SJCRH30 (cell line): Measurements from ENCODE around the gene FUT2. TPM values are rescaled to one million over a fixed set of nuclear protein-coding genes. Genes with fewer than 3 reads are reported as not detected.
A peak's percentile ranks its signal among the peaks of the same experiment; 100 is the strongest.
"Not testable (repeated sequence)": the region's sequence is repeated elsewhere in the genome, so short reads cannot be mapped to it uniquely, and the experiment has no call there.

ENCODE experiments used
- DNase-seq, 2 experiments: peaks; one replicate each; pipeline ENCODE4 v3.0.0-alpha.2; 2015 to 2020
- H3K27ac ChIP-seq: fragments of 250-450 bp; sonication (Bioruptor Pico); 2 replicates; pipeline ENCODE4 v1.5.1; 2020; ENCODE audit warnings: mild to moderate bottlenecking, moderate library complexity
- H3K27me3 ChIP-seq: fragments of 250-450 bp; sonication (Bioruptor Pico); 2 replicates; pipeline ENCODE4 v1.5.1; 2020; ENCODE audit warnings: mild to moderate bottlenecking, moderate library complexity
- H3K36me3 ChIP-seq: fragments of 250-450 bp; sonication (Bioruptor Pico); 2 replicates; pipeline ENCODE4 v1.5.1; 2020; ENCODE audit warnings: mild to moderate bottlenecking, moderate library complexity
- H3K4me1 ChIP-seq: fragments of 250-450 bp; sonication (Bioruptor Pico); 2 replicates; pipeline ENCODE4 v1.5.1; 2020; ENCODE audit warnings: mild to moderate bottlenecking, moderate library complexity
- H3K4me3 ChIP-seq: fragments of 250-450 bp; sonication (Bioruptor Pico); 2 replicates; pipeline ENCODE4 v1.5.1; 2020; ENCODE audit warnings: mild to moderate bottlenecking, moderate library complexity
- H3K9me3 ChIP-seq: fragments of 250-450 bp; sonication (Bioruptor Pico); replicated peaks from 2 replicates; pipeline ENCODE4 v1.5.1; 2020; ENCODE audit warnings: mild to moderate bottlenecking, moderate library complexity
- total RNA-seq: library from RNA; depleted of rRNA; stranded (reverse); fragments of >200 nt; shearing (Covaris generic); gene quantifications from 2 replicates; pipeline ENCODE4 v1.2.3, GENCODE V29; 2014

Gene FUT2
- total RNA-seq, 1 experiment from 2014 or later: 0.30 TPM

- peaks cover 24% of the 10 kb centered on the region for H3K4me1 ChIP-seq
- no peaks in the 10 kb centered on the region for H3K9me3 ChIP-seq
- DNase-seq: no peak
- H3K4me3 ChIP-seq: no peak overlapping the region
- H3K27me3 ChIP-seq: no peaks in the 10 kb centered on the region
- no peak overlapping the region for H3K27ac ChIP-seq
- H3K36me3 ChIP-seq: peaks cover 5% of the 10 kb centered on the region; the same call in 1 of the 2 replicates
Observed at GRCh38 chr19:48676887-48677286, 18.9 kb upstream of the FUT2 start.

DNA sequence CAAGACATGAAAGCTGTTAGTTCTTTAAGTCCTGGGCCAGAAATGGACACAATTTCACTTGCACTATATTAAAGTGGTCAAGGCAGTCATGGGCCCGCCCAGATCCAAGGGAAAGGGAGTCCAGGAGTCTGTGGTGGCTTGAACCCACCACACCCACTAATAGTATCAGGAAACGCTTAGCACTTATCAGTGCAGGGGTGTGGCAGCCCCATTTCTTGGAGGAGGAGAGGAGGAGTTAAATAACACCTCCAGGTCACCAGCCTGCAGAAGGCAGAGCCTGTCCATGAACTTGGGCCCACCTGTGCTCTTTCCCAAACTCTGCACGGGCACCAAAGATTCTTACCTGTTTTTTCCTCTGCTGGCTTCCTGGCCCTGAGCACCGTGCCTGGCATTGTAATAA is 17.6 kb upstream of the FUT2 start:
- Histone ChIP-seq H3K36me3 (peaks cover 11% of the 10 kb centered on the region; the same call in 1 of the 2 replicates), H3K27me3 (no peaks in the 10 kb centered on the region), H3K4me3 (no peak overlapping the region), H3K27ac (no peak overlapping the region), H3K4me1 (peaks cover 27% of the 10 kb centered on the region), H3K9me3 (no peaks in the 10 kb centered on the region)
- DNase-seq: no peak

DNA sequence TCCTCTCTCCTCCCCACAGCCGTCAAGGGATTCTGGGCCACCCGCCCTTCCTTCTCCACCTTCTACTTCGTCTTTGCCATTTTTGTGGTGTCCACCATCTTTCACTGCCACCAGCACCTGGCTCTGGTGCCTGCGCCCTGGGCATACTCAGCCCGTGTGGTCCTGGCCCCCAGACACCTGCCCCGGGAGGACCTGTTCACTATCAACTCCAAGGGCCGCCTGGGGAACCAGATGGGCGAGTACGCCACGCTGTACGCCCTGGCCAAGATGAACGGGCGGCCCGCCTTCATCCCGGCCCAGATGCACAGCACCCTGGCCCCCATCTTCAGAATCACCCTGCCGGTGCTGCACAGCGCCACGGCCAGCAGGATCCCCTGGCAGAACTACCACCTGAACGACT is 15.8 kb upstream of the FUT2 start:
- peaks cover 11% of the 10 kb centered on the region; the same call in 1 of the 2 replicates for H3K36me3 ChIP-seq
- DNase-seq, H3K9me3 ChIP-seq, H3K4me3 ChIP-seq, H3K27me3 ChIP-seq, H3K27ac ChIP-seq: not testable (repeated sequence)
- peaks cover 38% of the 10 kb centered on the region for H3K4me1 ChIP-seq

DNA sequence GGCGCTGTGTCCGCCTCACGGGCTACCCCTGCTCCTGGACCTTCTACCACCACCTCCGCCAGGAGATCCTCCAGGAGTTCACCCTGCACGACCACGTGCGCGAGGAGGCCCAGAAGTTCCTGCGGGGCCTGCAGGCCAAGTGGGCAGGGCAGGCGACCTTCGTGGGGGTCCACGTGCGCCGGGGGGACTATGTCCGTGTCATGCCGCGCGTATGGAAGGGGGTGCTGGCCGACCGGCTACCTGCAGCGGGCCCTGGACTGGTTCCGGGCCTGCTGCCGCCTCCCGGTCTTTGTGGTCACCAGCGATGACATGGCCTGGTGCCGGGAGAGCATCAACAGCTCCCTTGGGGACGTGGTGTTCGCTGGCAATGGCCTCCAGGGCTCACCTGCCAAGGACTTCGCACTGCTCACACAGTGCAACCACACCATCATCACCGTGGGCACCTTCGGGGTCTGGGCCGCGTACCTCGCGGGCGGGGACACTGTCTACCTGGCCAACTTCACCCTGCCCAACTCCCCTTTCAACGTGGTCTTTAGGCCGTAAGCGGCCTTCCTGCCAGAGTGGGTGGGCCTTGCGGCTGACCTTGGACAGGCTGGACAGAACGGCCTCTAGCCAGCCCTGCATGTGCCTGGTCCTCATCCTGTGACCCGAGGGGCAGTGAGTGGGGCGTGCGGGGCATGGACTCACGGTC is 15.2 kb upstream of the FUT2 start:
- Histone ChIP-seq H3K4me3 (no peak overlapping the region), H3K36me3 (peaks cover 11% of the 10 kb centered on the region; the same call in 1 of the 2 replicates), H3K27ac (peak overlapping the region; percentile 51), H3K4me1 (peaks cover 41% of the 10 kb centered on the region), H3K9me3 (no peaks in the 10 kb centered on the region), H3K27me3 (no peaks in the 10 kb centered on the region)
- no peak for DNase-seq

DNA sequence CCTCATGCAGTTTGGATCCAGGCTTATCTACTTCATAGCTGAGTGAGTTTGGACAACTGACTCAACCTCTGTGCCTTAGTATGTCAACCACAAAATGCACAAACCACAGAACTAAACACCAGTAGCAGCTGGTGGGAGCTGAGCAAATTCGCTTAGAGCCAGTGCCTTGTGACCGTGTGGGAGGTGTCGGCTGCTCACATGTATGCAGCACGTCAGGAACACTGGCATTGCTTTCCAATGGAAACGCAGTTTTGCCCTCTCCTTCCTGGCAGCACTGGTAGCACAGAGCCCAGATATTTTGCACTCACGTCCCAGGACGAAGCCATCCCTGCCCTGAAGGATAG is 14.7 kb upstream of the FUT2 start:
- Histone ChIP-seq H3K4me3 (no peak overlapping the region), H3K9me3 (no peaks in the 10 kb centered on the region), H3K27me3 (no peaks in the 10 kb centered on the region), H3K27ac (peak overlapping the region; percentile 51), H3K4me1 (peaks cover 40% of the 10 kb centered on the region), H3K36me3 (peaks cover 11% of the 10 kb centered on the region; the same call in 1 of the 2 replicates)
- DNase-seq: peak; percentile 91 to 94

DNA sequence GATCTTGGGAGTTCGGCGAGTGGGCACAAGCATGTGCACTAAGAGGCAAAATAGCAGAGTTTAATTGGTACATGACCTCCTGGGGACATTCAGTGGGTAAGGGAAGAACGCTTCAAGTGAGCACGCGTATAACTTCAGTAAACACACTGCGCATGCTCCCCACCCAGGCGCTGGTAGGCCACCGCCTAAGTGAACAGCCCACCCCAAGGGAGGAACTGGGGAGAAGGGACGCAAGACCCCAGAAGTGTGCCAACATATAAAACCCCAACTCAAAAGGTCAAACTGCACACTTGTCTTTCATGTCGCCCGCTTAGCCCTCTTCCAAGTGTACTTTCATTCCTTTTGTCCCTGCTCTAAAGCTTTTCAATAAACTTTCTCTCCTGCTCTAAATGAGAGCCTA is 12.4 kb upstream of the FUT2 start:
- H3K36me3 ChIP-seq: peaks cover 11% of the 10 kb centered on the region; the same call in 1 of the 2 replicates
- H3K9me3 ChIP-seq: no peaks in the 10 kb centered on the region
- DNase-seq: no peak
- no peak overlapping the region for H3K27ac ChIP-seq
- peaks cover 44% of the 10 kb centered on the region for H3K4me1 ChIP-seq
- H3K27me3 ChIP-seq: no peaks in the 10 kb centered on the region
- H3K4me3 ChIP-seq: no peak overlapping the region

GRCh38 chr19:48685583-48685982 is 10.2 kb upstream of the FUT2 start:
- Histone ChIP-seq H3K4me1 (peaks cover 41% of the 10 kb centered on the region), H3K27me3 (no peaks in the 10 kb centered on the region), H3K9me3 (no peaks in the 10 kb centered on the region), H3K36me3 (peaks cover 9% of the 10 kb centered on the region; the same call in 1 of the 2 replicates), H3K4me3 (no peak overlapping the region), H3K27ac (no peak overlapping the region)
- peak; percentile 27 to 51 for DNase-seq

DNA sequence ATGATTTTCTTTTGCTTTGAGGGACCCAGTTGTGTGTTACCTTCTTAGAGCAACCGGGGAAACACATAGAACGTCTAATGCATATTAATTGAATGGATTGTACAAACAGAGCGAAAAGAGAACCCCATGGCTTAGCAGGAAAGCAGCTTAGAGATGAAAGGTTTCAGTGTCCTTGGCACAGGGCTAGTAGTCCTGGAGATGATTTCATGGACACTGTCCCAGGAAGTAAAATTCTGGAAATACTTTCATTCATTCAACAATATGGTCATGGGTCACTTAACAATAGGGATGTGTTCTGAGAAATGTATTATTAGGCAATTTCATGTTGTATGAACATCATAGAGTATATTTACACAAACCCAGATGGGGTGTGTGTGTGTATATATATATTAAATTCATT is 9.7 kb upstream of the FUT2 start:
- peak; percentile 45 to 70 for DNase-seq
- no peaks in the 10 kb centered on the region for H3K27me3 ChIP-seq

DNA sequence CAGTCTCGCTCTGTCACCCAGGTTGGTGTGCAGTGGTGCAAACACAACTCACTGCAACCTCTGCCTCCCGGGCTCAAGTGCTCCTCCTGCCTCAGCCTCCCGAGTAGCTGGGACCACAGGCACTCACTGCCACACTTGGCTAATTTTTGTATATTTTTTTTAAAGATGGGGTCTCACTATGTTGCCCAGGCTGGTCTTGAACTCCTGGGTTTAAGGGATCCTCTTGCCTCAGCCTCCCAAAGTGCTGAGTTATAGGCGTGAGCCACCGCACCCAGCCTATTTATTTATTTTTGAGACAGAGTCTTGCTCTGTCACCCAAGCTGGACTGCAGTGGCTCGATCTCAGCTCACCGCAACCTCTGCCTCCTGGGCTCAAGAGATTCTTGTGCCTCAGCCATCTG is 9.1 kb upstream of the FUT2 start:
- H3K27me3 ChIP-seq, H3K9me3 ChIP-seq, H3K4me3 ChIP-seq, H3K27ac ChIP-seq, H3K36me3 ChIP-seq, DNase-seq: not testable (repeated sequence)
- peaks cover 32% of the 10 kb centered on the region for H3K4me1 ChIP-seq

More for the DNA sequence above, 9.7 kb upstream of the FUT2 start:
- Histone ChIP-seq H3K36me3 (peaks cover 6% of the 10 kb centered on the region; the same call in 1 of the 2 replicates), H3K27ac (no peak overlapping the region), H3K9me3 (no peaks in the 10 kb centered on the region), H3K4me1 (peaks cover 37% of the 10 kb centered on the region), H3K4me3 (no peak overlapping the region)

DNA sequence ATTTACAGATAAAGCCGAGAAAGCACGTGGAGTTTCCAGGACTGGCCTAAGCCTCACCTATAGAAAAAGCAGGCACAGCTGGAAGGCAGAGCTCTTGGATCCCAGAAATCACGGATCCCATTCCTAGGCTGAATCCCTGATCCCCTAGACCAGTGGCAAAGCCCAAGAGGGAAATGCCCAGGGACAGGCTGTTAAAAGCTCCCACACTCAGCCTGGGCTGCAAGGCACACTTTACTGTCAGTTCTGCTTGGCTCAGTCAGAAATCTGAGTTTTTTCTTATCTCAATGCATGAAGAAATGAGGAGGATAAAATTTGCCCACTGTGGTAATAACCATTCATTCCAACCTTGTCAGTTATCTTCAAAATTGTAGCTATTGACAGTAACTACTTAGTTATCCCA is 8.0 kb upstream of the FUT2 start:
- Histone ChIP-seq H3K9me3 (no peaks in the 10 kb centered on the region), H3K27me3 (no peaks in the 10 kb centered on the region), H3K27ac (no peak overlapping the region), H3K4me1 (peaks cover 26% of the 10 kb centered on the region), H3K36me3 (no peaks in the 10 kb centered on the region), H3K4me3 (no peak overlapping the region)
- DNase-seq: no peak

GRCh38 chr19:48689449-48689848 is 6.3 kb upstream of the FUT2 start:
- DNase-seq: no peak
- Histone ChIP-seq H3K9me3 (no peaks in the 10 kb centered on the region), H3K36me3 (no peaks in the 10 kb centered on the region), H3K27ac (no peak overlapping the region), H3K4me1 (peaks cover 19% of the 10 kb centered on the region), H3K27me3 (no peaks in the 10 kb centered on the region), H3K4me3 (no peak overlapping the region)

GRCh38 chr19:48693629-48694028 is 2.1 kb upstream of the FUT2 start:
- not testable (repeated sequence) for H3K36me3 ChIP-seq, DNase-seq, H3K4me3 ChIP-seq, H3K27me3 ChIP-seq, H3K9me3 ChIP-seq, H3K27ac ChIP-seq
- peaks cover 12% of the 10 kb centered on the region; the same call in 1 of the 2 replicates for H3K4me1 ChIP-seq

- Histone ChIP-seq H3K4me3 (peak overlapping the region; percentile 41), H3K27me3 (no peaks in the 10 kb centered on the region)
Observed at GRCh38 chr19:48696353-48697010, 711 bp downstream of the FUT2 start.

DNA sequence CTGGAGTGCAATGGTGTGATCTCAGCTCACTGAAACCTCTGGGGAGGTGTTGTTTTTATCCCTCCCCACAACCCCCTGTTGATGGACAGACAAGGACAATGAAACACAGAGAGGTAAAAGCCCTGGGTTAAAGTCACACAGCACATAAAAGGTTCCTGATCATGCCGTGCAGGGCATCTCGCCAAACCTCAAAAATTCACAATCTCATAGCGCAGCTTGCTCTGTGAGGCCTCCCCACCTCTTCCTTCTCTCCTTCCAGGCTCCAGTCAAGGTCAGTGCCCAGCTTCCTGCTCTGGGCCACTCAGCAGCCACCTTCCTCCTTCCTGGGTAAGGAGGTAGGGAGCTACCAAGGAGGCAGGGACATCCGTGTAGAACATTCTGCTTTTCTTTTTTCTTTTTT is 2.3 kb downstream of the FUT2 start:
- peak; percentile 50 to 61 for DNase-seq

More at GRCh38 chr19:48696353-48697010, 711 bp downstream of the FUT2 start:
- Histone ChIP-seq H3K9me3 (no peaks in the 10 kb centered on the region), H3K27ac (peak overlapping the region; percentile 1; the same call in 1 of the 2 replicates), H3K4me1 (peaks cover 12% of the 10 kb centered on the region; the same call in 1 of the 2 replicates), H3K36me3 (no peaks in the 10 kb centered on the region)
- peak; percentile 61 to 71 for DNase-seq

GRCh38 chr19:48702701-48703100 is 6.9 kb downstream of the FUT2 start:
- no peaks in the 10 kb centered on the region for H3K36me3 ChIP-seq
- DNase-seq: no peak
- no peaks in the 10 kb centered on the region for H3K27me3 ChIP-seq
- no peaks in the 10 kb centered on the region for H3K9me3 ChIP-seq
- no peak overlapping the region for H3K27ac ChIP-seq
- no peak overlapping the region for H3K4me3 ChIP-seq
- H3K4me1 ChIP-seq: peaks cover 5% of the 10 kb centered on the region; the same call in 1 of the 2 replicates

More for the DNA sequence above, 2.3 kb downstream of the FUT2 start:
- Histone ChIP-seq H3K4me1 (peaks cover 12% of the 10 kb centered on the region; the same call in 1 of the 2 replicates), H3K9me3 (no peaks in the 10 kb centered on the region), H3K27me3 (no peaks in the 10 kb centered on the region), H3K4me3 (no peak overlapping the region), H3K36me3 (no peaks in the 10 kb centered on the region), H3K27ac (no peak overlapping the region)
